K562 (cell line): ENCODE results near the gene GPN3. TPM values are rescaled to one million over a fixed set of nuclear protein-coding genes. Genes with fewer than 3 reads are reported as not detected.

Experiments
- EGR1 ChIP-seq: fragments of 450-650 bp; conservative IDR thresholded peaks from 2 replicates; pipeline ENCODE4 v1.6.1; 2017; ENCODE audit warnings: mild to moderate bottlenecking
- MTA2 ChIP-seq: fragments of 450-650 bp; IDR thresholded peaks from 2 replicates; pipeline ENCODE4 v1.6.1; 2016; ENCODE audit warnings: low read depth
- NEUROD1 ChIP-seq: fragments of 150-350 bp; IDR thresholded peaks from 2 replicates; pipeline ENCODE4 v1.6.1; 2014; ENCODE audit warnings: borderline replicate concordance, low read length, low read depth; ENCODE audit not compliant: partially characterized antibody
- SIX5 ChIP-seq, 2 experiments: IDR thresholded peaks; 2 replicates each; pipeline ENCODE4 v1.6.1; 2011; ENCODE audit warnings: low read length in 2 of 2, borderline replicate concordance in 1 of 2, low read depth in 1 of 2, mild to moderate bottlenecking in 1 of 2, moderate library complexity in 1 of 2; ENCODE audit not compliant: insufficient read depth in 1 of 2
- ZFP36 ChIP-seq: fragments of 150-350 bp; IDR thresholded peaks from 2 replicates; pipeline ENCODE4 v1.6.1; 2018; ENCODE audit warnings: low read length, low read depth; ENCODE audit not compliant: partially characterized antibody
- polyA plus RNA-seq, 8 experiments: library from polyadenylated mRNA; depleted of rRNA in 4 of 8; stranded (reverse) in 5 of 8; unstranded in 3 of 8; fragments of >200 nt; fragmentation: Nextera tagmentation in 2 of 8; fragmentation: Illumina TruSeq in 1 of 8; extraction: Ambion mirVana in 2 of 8; extraction: Trizol in 1 of 8; gene quantifications; 2 replicates each; pipeline versions ENCODE4 v1.2.1 to v1.2.3, GENCODE V29; 2011 to 2014; ENCODE audit warnings: inconsistent platforms in 1 of 8, missing spikeins in 1 of 8
- total RNA-seq, 7 experiments: library from RNA; depleted of rRNA in 6 of 7; stranded (reverse); fragments of >200 nt in 6 of 7; fragmentation: Illumina TruSeq in 2 of 7; extraction: Trizol in 2 of 7; gene quantifications; 2 replicates each; pipeline versions ENCODE4 v1.2.1 to v1.2.3, GENCODE V29; 2011 to 2021; ENCODE audit warnings: low replicate concordance in 1 of 7
- TF ChIP-seq, protein P1 (sequence below): fragments of 250-450 bp; sonication (Bioruptor Pico); IDR thresholded peaks from 2 replicates; pipeline ENCODE4 v1.5.0; 2020; ENCODE audit warnings: mild to moderate bottlenecking, borderline replicate concordance
- TF ChIP-seq, protein P2 (sequence below): fragments of 250-450 bp; sonication (Bioruptor Pico); IDR thresholded peaks from 2 replicates; pipeline ENCODE4 v1.4.0; 2020; ENCODE audit warnings: mild to moderate bottlenecking, moderate library complexity
- TF ChIP-seq, protein P3 (sequence below): fragments of 450-650 bp; conservative IDR thresholded peaks from 2 replicates; pipeline ENCODE4 v1.6.1; 2016; ENCODE audit warnings: missing genetic modification characterization, low read depth, mild to moderate bottlenecking, control low read depth, missing compliant biosample characterization

Gene GPN3
- total and polyA plus RNA-seq, 9 of the 15 experiments (the other 6 are each of a cell fraction or from before 2014, with no cell fraction given) = 35.8 to 123 (median 64.2) TPM

DNA sequence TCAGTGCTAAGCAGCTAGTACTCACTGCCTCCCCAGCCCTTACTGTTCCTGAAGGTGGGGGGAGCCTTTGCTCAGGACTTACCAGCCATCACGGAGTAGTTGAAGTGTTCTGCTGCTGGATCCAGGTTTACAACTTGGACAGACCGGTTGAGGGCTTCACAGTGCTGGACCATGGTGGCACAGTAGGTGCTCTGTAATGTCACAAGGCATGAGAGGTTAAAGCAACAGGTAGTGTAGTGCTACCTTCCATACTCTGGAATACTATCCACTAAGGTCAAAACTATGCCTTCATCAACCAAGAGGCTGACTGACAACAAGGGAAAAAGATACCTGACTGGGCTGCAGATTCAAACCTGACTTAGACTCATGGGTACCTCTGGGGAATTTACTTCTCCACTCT is 3.0 kb downstream of the GPN3 start (continued):
- TF ChIP-seq, protein P1, sequence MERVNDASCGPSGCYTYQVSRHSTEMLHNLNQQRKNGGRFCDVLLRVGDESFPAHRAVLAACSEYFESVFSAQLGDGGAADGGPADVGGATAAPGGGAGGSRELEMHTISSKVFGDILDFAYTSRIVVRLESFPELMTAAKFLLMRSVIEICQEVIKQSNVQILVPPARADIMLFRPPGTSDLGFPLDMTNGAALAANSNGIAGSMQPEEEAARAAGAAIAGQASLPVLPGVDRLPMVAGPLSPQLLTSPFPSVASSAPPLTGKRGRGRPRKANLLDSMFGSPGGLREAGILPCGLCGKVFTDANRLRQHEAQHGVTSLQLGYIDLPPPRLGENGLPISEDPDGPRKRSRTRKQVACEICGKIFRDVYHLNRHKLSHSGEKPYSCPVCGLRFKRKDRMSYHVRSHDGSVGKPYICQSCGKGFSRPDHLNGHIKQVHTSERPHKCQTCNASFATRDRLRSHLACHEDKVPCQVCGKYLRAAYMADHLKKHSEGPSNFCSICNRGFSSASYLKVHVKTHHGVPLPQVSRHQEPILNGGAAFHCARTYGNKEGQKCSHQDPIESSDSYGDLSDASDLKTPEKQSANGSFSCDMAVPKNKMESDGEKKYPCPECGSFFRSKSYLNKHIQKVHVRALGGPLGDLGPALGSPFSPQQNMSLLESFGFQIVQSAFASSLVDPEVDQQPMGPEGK (CRISPR knock-in tag) = no peak
- TF ChIP-seq ZFP36 (no peak), MTA2 (no peak), NEUROD1 (no peak), EGR1 (no peak), SIX5 (IDR thresholded peaks at IDR 0.05; ENCODE audit: borderline replicate concordance in 1 of 2, insufficient read depth in 1 of 2, low read depth in 1 of 2, low read length in 2 of 2) (no peak)
- TF ChIP-seq, protein P2, sequence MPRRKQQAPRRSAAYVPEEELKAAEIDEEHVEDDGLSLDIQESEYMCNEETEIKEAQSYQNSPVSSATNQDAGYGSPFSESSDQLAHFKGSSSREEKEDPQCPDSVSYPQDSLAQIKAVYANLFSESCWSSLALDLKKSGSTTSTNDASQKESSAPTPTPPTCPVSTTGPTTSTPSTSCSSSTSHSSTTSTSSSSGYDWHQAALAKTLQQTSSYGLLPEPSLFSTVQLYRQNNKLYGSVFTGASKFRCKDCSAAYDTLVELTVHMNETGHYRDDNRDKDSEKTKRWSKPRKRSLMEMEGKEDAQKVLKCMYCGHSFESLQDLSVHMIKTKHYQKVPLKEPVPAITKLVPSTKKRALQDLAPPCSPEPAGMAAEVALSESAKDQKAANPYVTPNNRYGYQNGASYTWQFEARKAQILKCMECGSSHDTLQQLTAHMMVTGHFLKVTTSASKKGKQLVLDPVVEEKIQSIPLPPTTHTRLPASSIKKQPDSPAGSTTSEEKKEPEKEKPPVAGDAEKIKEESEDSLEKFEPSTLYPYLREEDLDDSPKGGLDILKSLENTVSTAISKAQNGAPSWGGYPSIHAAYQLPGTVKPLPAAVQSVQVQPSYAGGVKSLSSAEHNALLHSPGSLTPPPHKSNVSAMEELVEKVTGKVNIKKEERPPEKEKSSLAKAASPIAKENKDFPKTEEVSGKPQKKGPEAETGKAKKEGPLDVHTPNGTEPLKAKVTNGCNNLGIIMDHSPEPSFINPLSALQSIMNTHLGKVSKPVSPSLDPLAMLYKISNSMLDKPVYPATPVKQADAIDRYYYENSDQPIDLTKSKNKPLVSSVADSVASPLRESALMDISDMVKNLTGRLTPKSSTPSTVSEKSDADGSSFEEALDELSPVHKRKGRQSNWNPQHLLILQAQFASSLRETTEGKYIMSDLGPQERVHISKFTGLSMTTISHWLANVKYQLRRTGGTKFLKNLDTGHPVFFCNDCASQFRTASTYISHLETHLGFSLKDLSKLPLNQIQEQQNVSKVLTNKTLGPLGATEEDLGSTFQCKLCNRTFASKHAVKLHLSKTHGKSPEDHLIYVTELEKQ (CRISPR knock-in tag) = no peak
- TF ChIP-seq, protein P3, sequence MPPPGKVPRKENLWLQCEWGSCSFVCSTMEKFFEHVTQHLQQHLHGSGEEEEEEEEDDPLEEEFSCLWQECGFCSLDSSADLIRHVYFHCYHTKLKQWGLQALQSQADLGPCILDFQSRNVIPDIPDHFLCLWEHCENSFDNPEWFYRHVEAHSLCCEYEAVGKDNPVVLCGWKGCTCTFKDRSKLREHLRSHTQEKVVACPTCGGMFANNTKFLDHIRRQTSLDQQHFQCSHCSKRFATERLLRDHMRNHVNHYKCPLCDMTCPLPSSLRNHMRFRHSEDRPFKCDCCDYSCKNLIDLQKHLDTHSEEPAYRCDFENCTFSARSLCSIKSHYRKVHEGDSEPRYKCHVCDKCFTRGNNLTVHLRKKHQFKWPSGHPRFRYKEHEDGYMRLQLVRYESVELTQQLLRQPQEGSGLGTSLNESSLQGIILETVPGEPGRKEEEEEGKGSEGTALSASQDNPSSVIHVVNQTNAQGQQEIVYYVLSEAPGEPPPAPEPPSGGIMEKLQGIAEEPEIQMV (tag) = no peak
- TF ChIP-seq, all 486 proteins: peak for 0
